ENCODE data around the gene CAMTA1. TPM values are rescaled to one million over a fixed set of nuclear protein-coding genes. Genes with fewer than 3 reads are reported as not detected.

The CAMTA1 gene
- total and polyA plus RNA-seq, 2 experiments from 2014 or later: 213 to 341 TPM

- Histone ChIP-seq H3K9me3 (ENCODE audit: low read depth) (no peaks in the 10 kb centered on the region), H3K4me3 (no peak overlapping the region), H3K36me3 (no peaks in the 10 kb centered on the region), H3K4me1 (ENCODE audit: low read depth) (peaks cover 9% of the 10 kb centered on the region), H3K27me3 (no peaks in the 10 kb centered on the region), H3K27ac (no peak overlapping the region)
- DNase-seq (ENCODE audit: low read depth in 1 of 2, low spot score in 1 of 2): no peak
- TF ChIP-seq, protein P1, sequence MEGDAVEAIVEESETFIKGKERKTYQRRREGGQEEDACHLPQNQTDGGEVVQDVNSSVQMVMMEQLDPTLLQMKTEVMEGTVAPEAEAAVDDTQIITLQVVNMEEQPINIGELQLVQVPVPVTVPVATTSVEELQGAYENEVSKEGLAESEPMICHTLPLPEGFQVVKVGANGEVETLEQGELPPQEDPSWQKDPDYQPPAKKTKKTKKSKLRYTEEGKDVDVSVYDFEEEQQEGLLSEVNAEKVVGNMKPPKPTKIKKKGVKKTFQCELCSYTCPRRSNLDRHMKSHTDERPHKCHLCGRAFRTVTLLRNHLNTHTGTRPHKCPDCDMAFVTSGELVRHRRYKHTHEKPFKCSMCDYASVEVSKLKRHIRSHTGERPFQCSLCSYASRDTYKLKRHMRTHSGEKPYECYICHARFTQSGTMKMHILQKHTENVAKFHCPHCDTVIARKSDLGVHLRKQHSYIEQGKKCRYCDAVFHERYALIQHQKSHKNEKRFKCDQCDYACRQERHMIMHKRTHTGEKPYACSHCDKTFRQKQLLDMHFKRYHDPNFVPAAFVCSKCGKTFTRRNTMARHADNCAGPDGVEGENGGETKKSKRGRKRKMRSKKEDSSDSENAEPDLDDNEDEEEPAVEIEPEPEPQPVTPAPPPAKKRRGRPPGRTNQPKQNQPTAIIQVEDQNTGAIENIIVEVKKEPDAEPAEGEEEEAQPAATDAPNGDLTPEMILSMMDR (IDR thresholded peaks at IDR 0.05; ENCODE audit: low read depth, low read length): no peak
Observed at GRCh38 chr1:7400566-7400965, 615.3 kb downstream of the CAMTA1 start.

- TF ChIP-seq, protein P1 (IDR thresholded peaks at IDR 0.05; ENCODE audit: low read depth, low read length): no peak
- no peaks in the 10 kb centered on the region for H3K9me3 ChIP-seq (ENCODE audit: low read depth)
- H3K4me1 ChIP-seq (ENCODE audit: low read depth): peaks cover 9% of the 10 kb centered on the region
- H3K4me3 ChIP-seq: no peak overlapping the region
- no peaks in the 10 kb centered on the region for H3K36me3 ChIP-seq
- DNase-seq (ENCODE audit: low read depth in 1 of 2, low spot score in 1 of 2): peak in 1 of 2 donors; percentile 92
- no peak overlapping the region for H3K27ac ChIP-seq
- no peaks in the 10 kb centered on the region for H3K27me3 ChIP-seq
Observed at GRCh38 chr1:7401814-7402547, 616.7 kb downstream of the CAMTA1 start.

DNA sequence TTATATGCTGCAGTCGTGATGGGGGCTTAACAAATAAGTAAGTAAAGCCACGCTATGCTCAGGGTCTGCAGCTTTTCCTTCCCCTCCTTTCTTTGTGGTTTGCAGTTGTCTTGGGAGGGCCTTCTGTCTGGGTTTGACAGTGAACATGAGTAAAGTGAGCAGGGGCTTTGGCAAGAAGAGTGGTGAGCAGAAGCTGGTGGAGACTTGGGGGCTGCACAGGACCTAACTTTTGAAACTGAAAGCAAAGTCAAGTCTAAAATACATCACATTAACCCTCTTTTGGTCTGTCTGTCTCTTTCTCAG is 617.2 kb downstream of the CAMTA1 start:
- TF ChIP-seq, protein P1 (IDR thresholded peaks at IDR 0.05; ENCODE audit: low read depth, low read length): no peak
- Histone ChIP-seq H3K4me3 (no peak overlapping the region), H3K4me1 (ENCODE audit: low read depth) (peaks cover 9% of the 10 kb centered on the region), H3K27me3 (no peaks in the 10 kb centered on the region), H3K9me3 (ENCODE audit: low read depth) (no peaks in the 10 kb centered on the region), H3K36me3 (no peaks in the 10 kb centered on the region), H3K27ac (no peak overlapping the region)
- no peak for DNase-seq (ENCODE audit: low read depth in 1 of 2, low spot score in 1 of 2)

DNA sequence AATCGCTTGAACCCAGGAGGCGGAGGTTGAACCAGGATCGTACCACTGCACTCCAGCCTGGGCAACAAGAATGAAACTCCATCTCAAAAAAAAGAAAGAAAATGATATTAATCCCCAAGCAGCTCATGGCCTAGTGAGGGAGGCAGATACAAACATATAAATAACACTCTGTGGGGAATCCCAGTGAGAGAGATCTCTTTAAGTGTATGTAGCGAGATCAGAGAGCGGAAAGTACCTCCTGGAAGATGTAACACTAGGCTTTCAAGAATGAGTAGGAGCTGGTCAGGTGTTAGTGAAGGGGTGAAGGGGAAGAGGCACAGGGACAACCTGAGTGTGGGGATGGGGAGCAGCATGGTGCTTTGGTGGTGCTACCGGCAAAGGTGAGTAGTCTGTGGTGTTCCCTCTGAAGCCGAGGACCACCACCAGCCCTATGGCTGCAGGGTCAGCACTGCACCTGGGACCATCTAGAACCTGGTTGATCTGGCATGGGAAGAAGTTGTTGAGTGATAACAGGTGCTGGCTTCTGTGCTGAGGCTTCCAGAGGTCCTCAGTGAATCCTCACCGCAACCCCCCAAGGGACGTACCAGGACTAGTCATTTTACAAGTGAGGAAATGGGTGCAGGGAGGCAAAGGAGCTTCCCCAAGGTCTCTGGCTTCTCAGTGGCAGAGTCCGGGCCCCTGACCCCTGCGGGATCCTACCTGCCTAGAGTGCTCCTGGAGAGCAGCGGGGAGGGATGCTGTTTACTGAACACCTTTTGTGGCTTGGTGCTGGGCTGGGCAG is 618.2 kb downstream of the CAMTA1 start:
- TF ChIP-seq, protein P1 (IDR thresholded peaks at IDR 0.05; ENCODE audit: low read depth, low read length): no peak
- Histone ChIP-seq H3K4me3 (no peak overlapping the region), H3K4me1 (ENCODE audit: low read depth) (peaks cover 9% of the 10 kb centered on the region), H3K36me3 (no peaks in the 10 kb centered on the region), H3K9me3 (ENCODE audit: low read depth) (no peaks in the 10 kb centered on the region), H3K27ac (no peak overlapping the region), H3K27me3 (no peaks in the 10 kb centered on the region)
- no peak for DNase-seq (ENCODE audit: low read depth in 1 of 2, low spot score in 1 of 2)

- peaks cover 9% of the 10 kb centered on the region for H3K4me1 ChIP-seq (ENCODE audit: low read depth)
- TF ChIP-seq, protein P1 (IDR thresholded peaks at IDR 0.05; ENCODE audit: low read depth, low read length): no peak
- no peaks in the 10 kb centered on the region for H3K27me3 ChIP-seq
- H3K4me3 ChIP-seq: no peak overlapping the region
- no peak for DNase-seq (ENCODE audit: low read depth in 1 of 2, low spot score in 1 of 2)
- H3K27ac ChIP-seq: no peak overlapping the region
- H3K9me3 ChIP-seq (ENCODE audit: low read depth): no peaks in the 10 kb centered on the region
- H3K36me3 ChIP-seq: no peaks in the 10 kb centered on the region
Observed at GRCh38 chr1:7404046-7404742, 618.9 kb downstream of the CAMTA1 start.

All from cardiac muscle cell (in vitro differentiated cells and primary cell).